B cell (primary cell): ENCODE results near the gene NR2E3.

Source experiments
- EZH2 ChIP-seq: IDR thresholded peaks from 2 replicates; pipeline ENCODE4 v1.6.1; 2012; ENCODE audit warnings: borderline replicate concordance, low read depth, mild to moderate bottlenecking, moderate library complexity, low read length; ENCODE audit not compliant: insufficient read depth, poor library complexity, severe bottlenecking
- TF ChIP-seq, protein P1 (sequence below): fragments of 200-600 bp; IDR thresholded peaks from one replicate; pipeline ENCODE4 v1.8.0; 2022; ENCODE audit warnings: antibody characterized with exemption, mild to moderate bottlenecking

- TF ChIP-seq, protein P1, sequence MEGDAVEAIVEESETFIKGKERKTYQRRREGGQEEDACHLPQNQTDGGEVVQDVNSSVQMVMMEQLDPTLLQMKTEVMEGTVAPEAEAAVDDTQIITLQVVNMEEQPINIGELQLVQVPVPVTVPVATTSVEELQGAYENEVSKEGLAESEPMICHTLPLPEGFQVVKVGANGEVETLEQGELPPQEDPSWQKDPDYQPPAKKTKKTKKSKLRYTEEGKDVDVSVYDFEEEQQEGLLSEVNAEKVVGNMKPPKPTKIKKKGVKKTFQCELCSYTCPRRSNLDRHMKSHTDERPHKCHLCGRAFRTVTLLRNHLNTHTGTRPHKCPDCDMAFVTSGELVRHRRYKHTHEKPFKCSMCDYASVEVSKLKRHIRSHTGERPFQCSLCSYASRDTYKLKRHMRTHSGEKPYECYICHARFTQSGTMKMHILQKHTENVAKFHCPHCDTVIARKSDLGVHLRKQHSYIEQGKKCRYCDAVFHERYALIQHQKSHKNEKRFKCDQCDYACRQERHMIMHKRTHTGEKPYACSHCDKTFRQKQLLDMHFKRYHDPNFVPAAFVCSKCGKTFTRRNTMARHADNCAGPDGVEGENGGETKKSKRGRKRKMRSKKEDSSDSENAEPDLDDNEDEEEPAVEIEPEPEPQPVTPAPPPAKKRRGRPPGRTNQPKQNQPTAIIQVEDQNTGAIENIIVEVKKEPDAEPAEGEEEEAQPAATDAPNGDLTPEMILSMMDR, result no peak
- TF ChIP-seq EZH2, result no peak
These were observed 12.7 kb downstream of the NR2E3 start for GRCh38 chr15:71822890-71823630.
